HK-2 (cell line): Measurements from ENCODE around the gene SLC35F4.

Source experiments
- DNase-seq: peaks from one replicate; pipeline ENCODE4 v3.0.0-alpha.2; 2018; ENCODE audit not compliant: unreplicated experiment

The SLC35F4 gene

GRCh38 chr14:57526942-57527341, 338.9 kb downstream of the SLC35F4 start:
- DNase-seq: no peak

DNA sequence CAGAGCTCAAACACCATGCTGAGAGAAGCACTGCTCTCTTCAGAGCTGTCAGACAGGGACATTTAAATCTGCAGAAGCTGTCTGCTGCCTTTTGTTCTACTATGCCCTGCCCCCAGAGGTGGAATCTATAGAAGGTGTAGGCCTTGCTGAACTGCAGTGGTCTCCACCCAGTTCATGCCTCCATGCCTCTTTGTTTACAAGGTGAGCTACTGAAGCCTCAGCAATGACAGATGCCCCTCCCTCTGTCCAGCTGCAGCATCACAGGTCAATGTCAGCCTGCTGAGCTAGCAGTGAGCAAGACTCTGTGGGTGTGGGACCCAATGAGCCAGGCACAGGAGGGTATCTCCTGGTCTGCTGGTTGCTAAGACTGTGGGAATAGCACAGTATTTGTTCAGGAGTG, 346.8 kb downstream of the SLC35F4 start:
- no peak for DNase-seq
